Fibroblast of upper back skin (primary cell): ENCODE data around the gene C2CD2.

Experiments used
- DNase-seq: peaks from one replicate; pipeline ENCODE4 v3.0.0-alpha.2; 2013

Gene C2CD2

DNA sequence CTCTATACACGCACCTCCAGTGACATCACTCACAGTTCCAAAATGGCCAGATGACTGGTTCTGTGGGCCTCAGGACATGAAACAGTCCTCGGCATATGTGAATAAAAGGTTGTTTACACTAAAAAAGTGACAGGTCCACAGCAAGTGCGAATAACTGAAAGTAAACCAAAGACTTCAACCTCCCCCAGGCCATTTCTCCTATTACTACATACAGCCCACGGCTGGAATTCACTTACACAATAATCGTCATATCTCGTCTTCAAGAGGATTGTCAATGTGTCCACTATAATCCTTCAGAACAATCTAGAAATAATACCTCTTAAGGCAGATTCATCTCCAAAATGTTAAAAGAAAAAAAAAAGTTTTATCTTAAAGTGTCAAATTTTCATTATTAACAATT lies 72.8 kb downstream of the C2CD2 start:
- DNase-seq, result no peak

DNA sequence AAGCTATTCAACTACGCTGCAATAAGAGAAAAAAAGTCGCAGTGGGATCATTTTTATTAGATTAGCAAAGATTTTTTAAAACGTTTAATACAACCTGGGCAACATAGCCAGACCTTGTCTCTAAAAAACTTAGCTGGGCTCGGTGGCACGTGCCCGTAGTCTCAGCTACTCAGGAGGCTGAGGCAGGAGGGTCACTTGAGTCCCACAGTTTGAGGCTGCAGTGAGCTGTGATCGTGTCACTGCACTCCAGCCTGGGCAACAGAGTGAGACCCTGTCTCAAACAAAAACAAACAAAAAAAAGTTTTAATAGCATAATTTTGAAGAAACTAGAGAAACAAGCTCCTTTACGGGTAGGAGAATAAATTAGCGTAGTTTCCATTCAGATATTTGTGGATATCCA lies 73.7 kb downstream of the C2CD2 start:
- no peak for DNase-seq

DNA sequence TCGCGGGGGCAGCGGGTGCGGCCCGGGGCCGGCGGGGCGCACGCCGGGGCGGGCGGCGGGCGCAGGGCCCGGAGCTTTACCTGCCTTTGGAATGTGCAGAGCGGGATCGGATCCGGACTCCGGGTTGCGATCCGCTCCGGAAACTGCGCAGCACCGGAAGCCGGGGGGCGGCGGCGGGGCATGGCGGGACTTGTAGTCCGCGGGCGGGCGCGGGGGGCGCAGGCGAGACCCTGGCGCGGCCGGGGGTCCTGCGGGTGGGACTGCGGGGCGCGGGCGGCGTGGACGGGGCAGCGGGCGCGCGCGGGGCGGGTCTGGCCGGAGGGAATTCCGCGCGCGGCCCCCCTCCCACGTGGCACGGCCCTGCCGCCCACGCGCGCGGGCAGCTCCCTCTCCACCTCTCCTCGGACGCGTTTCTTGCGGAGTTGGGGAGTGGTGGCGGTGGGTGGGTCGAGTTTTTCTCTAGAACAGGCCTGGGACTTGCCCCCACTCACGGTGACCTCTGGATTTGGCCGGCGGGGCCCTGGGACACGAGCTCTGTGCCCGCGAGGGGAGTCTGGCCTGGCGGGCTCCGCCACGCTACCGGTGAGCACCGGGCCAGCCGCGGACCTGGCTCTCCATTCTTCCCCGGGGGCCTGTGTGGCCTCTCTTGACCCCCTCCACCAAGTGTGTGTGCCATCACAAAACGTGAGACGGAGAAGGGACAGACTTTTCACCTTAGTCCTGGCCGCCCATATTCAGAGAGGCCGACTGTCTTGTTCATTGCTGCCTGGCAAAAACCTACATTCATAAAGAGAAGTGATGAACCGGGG lies 74.4 kb downstream of the C2CD2 start, which contains the start of gene PRDM15:
Gene PRDM15, minus strand, starts transcription at position 155 of the 809 bp plus-strand sequence. CDS start 18,981 bp downstream, outside the sequence.
- DNase-seq, result peak; percentile 83

DNA sequence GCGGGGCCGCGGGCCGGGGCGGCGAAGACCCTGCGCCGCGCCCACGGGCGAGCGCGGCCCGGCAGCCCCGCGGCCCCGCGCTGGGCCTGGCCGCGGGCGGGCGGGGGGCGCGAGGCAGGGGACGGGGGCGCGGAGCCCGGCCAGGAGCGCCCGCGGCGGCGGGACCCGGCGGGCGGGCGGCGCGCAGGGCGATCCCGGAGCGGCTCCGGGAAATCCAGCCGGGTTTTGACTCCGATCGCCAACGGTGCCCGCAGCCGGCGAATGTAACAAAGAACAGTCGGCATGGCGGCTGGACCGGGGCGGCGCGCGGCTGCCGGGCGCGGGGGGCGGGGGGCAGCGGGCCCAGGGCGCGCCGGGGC lies 75.0 kb downstream of the C2CD2 start:
- peak; percentile 83 for DNase-seq

DNA sequence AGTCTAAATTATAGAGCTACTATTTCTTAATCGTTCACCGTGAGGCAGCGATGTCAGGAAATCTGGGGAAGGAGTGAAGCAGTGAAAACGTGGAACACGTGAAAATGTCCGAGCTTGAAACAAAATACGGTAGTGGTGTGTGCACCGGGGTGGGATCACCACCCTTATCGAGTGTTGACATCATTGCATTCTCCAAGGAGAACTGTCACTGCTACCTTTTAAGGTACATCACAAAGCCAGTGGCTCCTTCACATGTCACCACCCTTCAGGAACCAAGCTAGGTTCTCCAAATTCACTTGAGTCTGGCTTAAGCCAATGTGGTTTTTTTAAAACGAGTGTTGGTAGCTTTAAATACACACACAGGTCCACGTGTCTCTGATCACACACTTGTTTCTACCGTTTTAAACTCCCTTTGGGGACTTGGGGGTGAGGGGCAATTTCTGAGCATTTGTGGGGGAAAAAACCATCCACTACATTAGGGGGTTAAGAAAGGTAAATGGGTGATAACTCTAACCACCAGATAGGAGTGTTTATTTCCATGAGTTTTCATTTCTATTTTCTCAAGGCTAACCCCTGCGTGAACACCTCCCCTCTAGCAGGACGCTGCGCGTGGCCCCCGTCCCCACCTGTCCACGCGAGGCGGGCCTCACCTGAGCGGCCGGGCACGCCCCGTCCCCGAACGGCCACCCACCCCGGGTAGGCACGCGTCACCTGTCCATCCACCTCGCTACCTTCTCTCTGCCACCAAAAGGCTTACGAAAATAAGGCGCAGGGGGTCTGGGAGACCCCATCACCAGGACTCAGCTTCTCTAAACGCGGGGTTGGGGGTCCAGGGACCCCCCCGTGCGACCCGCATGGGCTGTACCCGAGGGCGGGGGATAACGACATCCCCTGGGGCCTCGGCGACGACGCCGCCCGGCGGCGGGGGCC lies 75.7 kb downstream of the C2CD2 start:
- DNase-seq, result peak; percentile 40

DNA sequence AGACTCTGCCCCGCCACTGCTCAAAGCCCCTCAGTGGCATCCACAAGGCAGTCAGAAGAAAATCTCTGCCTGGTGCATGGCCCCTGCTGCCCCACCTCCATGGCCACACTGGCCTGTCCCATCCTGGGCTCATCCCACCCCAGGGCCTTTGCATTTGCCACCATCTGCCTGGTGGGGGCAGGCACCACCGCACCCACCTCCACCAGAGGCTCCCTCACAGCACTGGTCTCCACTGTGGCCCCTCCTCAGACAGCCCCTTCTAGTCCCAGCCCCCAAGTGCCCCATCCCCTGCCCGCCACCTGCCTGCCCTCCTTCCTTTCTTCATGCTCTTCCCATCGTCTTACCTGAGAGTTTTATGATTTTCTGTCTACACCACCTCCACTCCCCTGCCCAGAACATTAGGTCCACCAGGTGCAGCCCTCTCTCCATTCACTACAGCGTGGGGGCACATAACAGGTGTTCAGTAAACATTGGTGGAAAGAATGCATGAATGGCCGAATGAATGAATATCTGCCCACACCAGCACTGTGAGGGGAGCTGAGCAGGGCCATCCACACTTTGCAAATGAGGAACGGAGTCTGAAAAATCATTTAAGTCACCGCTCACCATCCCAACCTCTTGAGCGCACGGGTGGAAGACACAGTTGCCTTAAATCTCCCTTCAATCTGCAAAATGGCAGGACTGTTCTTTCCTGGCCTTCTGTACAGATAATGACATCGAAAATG lies 76.7 kb downstream of the C2CD2 start:
- DNase-seq, result no peak

DNA sequence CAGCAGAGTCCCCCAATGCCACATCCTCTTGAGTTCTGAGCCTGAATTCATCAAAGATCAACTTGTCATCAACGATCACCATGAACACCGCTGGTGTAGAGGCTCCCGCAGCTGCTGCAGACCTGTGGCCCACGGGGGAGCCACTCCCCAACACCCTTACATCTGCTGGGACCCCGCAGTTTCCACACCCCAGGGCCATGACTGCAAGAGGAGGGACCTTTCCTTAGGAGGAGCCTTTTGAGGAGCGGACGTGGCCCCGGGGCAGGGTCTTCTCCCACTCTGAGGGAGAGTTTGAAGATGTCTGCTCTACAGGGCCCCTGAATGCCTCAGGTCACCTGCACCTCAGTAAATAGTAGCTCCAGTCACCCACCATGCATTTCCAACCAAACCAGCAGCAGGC lies 77.4 kb downstream of the C2CD2 start:
- no peak for DNase-seq

DNA sequence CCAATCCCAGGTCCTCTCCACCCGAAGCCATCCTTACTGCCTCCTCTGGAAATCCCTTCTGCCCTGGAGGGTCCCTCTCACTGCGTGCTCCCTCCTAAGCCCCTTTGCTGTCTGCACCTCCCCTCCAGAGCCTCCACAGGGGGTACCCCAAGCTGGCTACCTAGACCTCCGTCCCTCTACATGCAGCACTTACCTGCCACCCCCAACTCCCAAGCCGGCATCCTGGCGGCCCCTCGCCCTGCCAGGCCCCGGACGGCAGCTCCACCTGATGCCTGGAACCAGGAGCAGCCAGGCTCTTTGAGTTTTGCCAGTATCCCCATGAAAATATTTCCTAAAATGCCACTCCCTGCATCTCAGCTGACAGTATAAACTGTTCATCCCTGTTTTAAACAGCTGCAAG lies 78.7 kb downstream of the C2CD2 start:
- DNase-seq, result no peak

DNA sequence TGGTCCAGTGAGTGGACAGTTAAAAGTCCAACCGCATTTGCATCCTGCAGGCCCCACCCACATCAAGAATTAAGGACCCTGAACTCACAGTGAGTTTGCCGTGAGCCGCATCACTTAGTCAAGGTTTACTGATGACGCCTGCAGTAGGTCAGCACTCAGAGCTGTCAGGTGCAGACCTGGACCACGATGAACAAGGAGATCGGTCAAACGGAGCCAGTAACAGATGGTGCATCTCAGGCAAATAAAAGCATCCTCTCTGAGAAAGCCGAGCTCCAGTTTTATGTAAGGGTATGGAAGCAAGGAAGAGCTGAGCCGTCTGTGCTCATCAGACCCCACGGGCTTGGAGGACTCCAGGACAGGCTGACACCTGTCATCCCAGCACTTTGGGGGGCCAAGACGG lies 79.2 kb downstream of the C2CD2 start:
- DNase-seq, result no peak

DNA sequence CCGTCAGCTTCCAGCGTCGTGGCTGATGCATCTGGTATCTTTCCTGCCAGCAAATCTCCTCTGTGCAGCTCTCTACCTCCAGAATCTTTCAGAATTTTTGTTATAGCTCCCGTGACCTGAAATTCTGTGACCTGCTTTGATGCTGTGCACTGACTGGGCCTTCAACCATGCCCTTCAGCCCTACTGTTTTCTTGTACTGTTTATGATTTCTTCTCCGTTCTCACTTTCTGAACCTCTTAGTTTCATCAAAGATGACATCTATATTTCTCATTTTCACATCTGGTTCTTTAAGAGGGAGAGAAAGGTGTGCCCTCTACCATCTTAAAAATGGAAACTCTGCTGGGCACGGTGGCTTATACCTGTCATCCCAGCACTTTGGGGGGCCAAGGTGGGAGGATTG lies 80.4 kb downstream of the C2CD2 start:
- DNase-seq, result no peak

DNA sequence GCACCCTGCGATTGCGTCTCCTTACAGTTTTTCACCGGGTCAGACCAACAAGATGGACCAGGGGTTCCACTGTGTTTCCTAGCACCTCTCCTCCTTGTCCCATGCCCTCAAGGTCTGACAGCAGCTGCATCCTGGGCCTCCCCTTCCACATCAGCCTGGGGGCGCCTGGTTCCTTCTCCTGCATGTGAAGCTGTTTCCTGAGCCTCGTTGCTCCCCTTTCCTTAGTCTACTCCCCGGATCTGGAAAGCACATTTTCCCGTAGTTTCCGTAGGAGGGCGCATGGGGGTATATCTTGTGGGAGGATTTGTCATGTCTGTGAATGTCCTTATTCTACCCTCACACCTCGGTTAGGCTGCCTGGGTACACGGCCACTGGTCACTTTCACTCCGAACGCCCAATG lies 80.8 kb downstream of the C2CD2 start:
- DNase-seq, result no peak

DNA sequence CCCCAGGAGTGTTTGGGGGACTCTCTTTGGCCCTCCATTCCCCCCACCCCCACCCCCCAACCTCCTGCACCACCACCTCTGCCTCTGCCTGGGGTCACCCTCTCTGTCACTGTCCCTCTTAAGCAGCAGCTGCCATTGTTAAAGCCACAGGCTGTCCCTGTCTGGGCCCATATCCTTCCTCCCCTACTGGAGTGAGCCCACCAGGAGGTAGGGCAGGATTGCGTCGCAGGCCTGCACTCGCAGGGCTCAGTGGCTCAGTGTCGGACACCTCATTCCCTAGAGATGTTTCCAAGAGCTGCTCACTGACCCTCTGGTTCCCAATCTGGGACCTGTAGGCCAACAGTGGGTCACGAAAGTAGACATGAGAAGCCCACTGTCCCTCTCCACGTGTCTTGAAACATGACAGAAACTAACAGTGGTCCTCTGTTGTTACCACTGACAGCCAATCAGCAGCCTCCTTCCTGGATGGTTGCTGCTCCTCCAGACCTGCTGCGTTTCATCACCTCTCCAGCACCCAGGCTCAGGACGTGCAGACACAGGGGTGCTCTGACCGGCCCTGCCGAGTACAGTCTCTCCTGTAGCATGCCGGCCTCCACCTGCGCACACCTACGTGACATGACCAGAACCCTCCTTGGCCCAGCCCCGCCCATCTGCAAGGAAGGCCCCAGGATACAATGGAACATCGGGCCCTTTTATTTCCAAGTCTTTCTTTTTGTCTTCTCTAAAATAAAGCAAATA lies 82.4 kb downstream of the C2CD2 start:
- DNase-seq, result no peak

DNA sequence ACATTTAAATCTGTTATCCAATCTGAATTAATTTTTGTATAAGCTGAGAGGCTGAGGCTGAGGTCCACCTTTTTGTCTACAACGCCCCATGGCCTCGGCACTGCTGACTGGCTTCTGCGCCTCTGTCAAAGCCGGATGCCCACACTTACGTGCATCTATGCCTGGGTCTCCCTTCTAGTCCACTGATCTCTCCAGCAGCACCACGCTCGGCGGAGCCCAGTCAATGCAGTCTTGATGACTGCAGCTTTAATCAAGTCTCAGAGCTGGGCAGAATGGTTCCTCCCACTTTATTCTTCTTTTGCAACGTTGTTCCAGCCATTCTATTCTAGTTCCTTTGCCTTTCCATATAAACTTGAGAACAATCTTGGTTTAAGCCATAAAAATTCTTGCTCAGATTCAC lies 84.0 kb downstream of the C2CD2 start:
- DNase-seq, result no peak

DNA sequence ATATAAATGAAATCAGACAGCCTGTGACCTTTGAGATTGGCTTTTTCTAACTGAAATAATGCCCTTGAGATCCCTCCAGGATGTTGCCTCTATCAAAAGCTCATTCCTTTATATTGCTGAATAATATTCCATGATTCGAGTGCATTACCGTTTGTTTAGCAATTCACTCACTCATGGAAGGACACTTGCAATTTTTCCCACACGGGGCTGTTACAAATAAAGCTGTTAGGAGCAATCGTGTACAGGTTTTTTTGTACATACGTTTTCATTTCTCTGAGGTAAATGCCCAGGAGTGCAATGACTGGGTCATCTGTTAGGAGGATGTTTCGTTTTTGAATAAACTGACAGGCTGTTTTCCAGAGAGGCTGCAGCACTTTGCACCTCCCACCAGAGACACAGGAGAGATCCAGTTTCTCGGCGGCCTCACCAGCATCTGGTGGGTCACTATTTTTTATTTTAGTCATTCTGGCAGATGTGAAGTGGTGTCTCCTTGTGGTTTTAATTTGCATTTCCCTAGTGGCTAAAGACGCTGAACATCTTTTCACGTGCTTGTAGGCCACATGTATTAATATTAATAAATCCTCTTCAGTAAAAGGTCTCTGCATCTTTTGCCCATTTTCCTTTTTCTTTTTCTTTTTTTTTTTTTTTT lies 85.6 kb downstream of the C2CD2 start:
- DNase-seq, result peak; percentile 53

DNA sequence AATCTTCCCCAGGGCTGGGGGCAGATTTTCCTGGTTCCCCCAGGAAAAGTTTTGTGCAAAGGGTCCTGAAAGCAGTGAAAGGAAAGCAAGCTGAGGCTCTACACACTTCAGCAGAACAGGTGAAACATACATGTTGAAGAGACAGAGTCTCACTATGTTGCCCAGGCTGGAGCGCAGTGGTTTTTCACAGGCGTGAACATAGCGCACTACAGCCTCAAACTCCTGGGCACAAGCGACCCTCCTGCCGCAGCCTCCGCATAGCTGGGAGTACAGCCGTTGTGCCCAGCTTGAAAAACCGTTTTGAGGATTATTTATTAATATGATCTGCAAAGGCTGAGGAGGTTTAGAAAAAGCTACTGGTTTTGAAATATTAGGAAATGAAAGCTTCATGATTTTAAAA lies 86.5 kb downstream of the C2CD2 start:
- DNase-seq, result no peak

DNA sequence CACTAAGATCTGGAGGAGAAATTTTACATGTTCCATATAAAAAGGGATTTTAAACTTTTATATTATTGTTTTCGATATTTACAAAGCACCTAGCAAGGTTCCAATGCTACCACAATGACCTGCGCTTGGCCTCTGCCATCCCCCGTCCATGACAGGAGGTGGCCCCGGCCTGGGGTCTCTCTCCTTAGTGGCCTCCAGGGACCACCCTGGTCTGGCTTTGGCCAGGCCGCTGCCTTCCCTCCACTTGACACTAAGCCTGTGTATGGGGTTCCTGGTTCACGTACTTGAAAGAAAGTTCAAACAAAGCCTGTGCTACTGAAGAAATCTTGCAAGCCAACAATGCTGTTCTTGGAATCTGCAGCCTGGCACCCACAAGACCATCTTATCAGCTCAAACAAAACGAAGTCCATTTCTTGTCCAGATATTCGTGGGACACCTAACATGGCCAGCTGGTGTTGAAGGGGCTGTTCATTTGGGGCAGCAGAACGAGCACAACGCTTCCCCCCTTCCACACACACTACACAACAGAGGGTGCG lies 87.5 kb downstream of the C2CD2 start:
- DNase-seq, result no peak

DNA sequence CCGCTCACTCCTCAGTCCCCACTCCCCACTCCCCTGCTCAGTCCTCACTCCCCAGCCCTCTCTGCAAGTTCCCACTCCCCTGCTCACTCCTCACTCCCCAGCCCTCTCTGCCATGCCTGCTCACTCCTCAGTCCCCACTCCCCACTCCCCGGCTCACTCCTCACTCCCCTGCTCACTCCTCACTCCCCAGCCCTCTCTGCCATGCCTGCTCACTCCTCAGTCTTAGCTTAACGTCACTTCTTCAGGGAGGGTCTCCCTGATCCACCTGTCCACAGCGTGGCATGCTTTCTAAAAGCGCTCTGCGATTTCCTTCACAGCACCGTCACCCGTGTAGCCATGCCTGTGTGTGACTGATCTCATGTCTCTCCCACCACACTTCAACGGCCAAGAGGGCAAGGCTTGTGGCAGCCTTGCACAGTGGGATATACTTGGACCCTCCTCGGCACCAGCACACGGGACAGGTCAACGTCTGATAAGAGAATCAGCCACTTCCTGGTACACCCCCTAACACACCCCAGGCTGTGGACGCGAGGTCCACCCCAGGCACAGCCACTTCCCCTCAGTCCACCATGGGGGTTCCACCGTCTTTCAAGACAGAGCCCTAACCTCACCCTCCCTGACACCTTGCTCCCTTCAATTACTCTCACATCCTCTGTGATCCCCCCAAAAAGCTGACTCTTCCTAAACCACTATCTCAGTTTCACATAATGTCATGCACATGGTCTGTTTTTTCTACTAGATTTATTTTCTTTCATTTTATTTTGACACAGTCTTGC lies 88.6 kb downstream of the C2CD2 start:
- DNase-seq, result no peak

DNA sequence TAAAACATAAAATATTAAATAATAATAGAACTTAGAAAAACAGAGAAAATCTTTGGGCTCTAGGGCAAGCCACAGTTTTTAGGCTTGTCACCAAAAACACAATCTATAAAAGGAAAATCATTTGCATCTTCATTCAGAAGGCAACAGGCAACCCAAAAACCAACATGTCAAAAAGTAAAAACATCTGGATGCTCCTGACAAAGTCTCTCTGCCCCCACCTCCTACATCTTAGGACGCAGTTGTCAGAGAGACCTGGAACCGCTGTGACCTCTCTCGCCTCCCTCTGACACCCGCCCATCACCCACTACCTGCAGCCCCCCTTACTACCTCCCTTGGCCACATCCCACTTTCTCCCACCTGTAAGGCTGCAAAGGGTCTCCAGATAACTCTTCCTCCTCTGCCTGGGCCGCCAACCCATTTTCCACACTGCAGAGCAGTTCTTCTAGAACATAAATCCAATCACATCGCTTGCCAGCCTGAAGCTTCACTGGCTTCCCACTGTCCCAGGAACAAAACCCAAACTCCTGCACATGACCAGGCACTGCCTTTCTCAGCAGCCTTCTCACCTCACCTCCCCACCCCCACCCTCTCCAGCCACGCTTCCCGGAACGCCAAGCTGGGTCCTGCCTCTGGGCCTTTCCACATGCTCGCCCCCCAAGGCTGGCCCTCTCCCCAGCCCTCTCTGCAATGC lies 89.4 kb downstream of the C2CD2 start:
- DNase-seq, result no peak

DNA sequence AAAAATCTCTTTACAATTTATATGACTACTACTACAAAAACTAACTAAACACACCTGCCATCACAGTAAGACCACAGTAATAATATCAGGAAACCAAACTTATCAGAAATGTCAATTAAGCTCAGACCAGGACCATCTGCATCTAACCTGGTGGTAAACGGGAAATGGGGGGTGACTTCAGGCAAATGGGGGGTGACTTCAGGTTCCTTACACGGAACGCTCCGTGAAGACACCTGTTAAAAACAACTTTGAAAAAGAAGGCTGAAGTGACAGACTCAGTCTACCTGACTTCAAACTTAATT lies 90.4 kb downstream of the C2CD2 start:
- DNase-seq, result no peak

DNA sequence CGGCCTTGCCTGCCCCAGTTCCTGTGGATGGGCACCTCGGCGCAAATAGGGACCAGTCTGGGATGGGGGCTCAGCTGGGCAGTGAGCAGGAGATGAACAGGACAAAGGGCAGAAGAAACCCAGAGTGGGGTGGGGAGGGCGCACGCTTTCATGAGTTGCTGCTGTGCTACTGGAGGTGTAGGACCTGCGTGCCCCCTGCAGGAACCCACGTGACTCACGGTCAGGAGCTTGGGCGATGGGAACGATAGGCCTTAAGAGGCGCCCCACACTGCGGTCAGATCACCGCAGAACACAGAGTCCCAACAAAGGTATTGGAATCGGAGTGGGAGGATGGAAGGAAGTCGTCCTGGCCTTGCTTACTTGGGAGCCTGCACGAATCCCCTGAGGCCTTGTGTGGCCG lies 91.8 kb downstream of the C2CD2 start:
- no peak for DNase-seq

DNA sequence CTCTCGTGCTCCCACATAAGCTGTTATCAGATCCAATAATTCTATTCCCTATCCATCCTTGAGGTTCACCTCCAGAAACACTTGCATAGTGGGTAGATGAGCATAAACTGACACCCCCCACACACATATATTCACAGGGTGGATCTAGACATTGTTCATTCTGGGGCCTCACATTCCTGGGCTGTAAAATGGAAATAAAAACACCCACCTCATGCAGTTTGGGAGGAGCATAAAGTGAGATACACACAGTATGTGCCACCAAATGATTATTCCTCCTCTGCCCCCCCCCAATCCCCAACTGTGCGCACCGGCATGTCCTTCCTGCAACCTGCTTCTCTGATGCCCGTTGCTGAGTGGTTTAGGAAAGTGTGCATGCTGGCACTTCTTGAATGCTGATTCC lies 92.6 kb downstream of the C2CD2 start:
- no peak for DNase-seq
